ENCODE results near the gene DLG4. TPM values are rescaled to one million over a fixed set of nuclear protein-coding genes. Genes with fewer than 3 reads are reported as not detected.
A peak's percentile ranks its signal among the peaks of the same experiment; 100 is the strongest.

The DLG4 gene
- total and polyA plus RNA-seq, 2 donors (not counting 1 experiment from before 2014, with no cell fraction given) = 2.0 to 12.5 TPM

DNA sequence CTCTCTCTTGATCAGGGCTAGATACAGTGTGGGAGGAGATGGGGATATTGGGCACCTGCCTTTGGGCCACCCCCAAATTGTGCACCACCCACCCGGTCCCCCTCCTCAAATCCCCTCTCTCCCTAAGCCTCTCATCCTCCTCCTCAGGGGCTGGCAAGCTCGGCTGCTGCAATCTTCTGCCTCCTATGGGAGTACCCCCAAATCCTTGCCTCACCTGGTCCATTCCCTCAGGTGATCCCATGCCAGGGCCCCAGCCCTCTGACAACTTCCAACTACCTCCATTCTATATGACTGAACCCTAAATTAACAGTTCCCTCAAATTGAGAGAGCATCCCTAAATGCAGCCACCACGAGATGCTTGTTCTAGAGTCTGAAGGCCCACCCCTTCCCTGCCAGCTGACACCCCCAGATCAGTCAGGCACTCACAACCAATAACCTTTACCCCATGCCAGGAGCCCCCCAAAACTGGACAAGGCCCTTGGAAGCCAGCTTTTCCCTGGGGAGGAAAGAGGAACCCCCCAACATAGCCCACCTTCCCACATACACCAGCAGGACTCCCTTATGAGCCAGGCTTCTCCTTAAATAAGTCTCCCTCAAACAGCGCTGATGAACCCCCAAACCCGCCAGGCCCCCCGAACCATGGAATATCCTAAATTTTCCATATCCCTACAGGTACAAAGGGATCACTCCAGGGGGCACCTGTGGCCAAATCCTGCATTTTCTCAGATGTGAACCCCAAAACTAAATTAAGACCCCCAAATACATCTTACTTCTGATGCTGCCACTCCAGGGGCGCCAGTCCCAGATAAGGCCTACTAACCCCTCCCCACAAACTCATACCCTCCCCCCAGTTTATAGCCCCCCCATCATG is 3.2 kb downstream of the DLG4 start:
- Histone ChIP-seq H4K20me1 (ENCODE audit: control insufficient read depth, insufficient read depth, low read length, poor library complexity, severe bottlenecking) (no peaks in the 10 kb centered on the region), H3K27ac (ENCODE audit: low read length in 2 of 2) (no peak overlapping the region), H3K4me3 (ENCODE audit: control extremely low read depth in 1 of 5, extremely low read depth in 1 of 5, insufficient read depth in 1 of 5, low read depth in 2 of 5, low read length in 4 of 5) (no peak overlapping the region), H3K27me3 (replicated peaks in 1 of 4; ENCODE audit: control extremely low read depth in 1 of 4, control insufficient read depth in 3 of 4, insufficient read depth in 4 of 4, low read length in 3 of 4) (no peaks in the 10 kb centered on the region), H3K9ac (ENCODE audit: low read length) (no peak overlapping the region), H3K36me3 (replicated peaks in 1 of 2; ENCODE audit: control extremely low read depth in 1 of 2, control insufficient read depth in 1 of 2, extremely low read depth in 1 of 2, insufficient read depth in 2 of 2, low read length in 1 of 2) (no peaks in the 10 kb centered on the region), H3K4me2 (replicated peaks; ENCODE audit: low read depth, low read length, poor library complexity, severe bottlenecking) (peak overlapping the region; percentile 21), H3K4me1 (ENCODE audit: control insufficient read depth in 2 of 2, insufficient read depth in 2 of 2, low read length in 2 of 2) (peaks cover 32 to 64% of the 10 kb centered on the region in 2 donors), H2AFZ (ENCODE audit: insufficient read depth, low read depth, low read length, poor library complexity, severe bottlenecking) (no peak overlapping the region), H3K79me2 (ENCODE audit: control insufficient read depth, insufficient read depth, low read length) (peaks cover 7% of the 10 kb centered on the region), H3K9me3 (ENCODE audit: control extremely low read depth in 1 of 3, control insufficient read depth in 2 of 3, insufficient read depth in 1 of 3, low read length in 2 of 3) (no peaks in the 10 kb centered on the region)
- 28% methylated on average over 7 of the region's 7 CpGs for WGBS (ENCODE audit: insufficient coverage)
- intact Hi-C loops (cut with micrococcal nuclease) = no loop called here
- CTCF ChIA-PET = no interaction called here
- ATAC-seq (ENCODE audit: low read depth) (no peak), DNase-seq (no peak)
- TF ChIP-seq, protein P1, sequence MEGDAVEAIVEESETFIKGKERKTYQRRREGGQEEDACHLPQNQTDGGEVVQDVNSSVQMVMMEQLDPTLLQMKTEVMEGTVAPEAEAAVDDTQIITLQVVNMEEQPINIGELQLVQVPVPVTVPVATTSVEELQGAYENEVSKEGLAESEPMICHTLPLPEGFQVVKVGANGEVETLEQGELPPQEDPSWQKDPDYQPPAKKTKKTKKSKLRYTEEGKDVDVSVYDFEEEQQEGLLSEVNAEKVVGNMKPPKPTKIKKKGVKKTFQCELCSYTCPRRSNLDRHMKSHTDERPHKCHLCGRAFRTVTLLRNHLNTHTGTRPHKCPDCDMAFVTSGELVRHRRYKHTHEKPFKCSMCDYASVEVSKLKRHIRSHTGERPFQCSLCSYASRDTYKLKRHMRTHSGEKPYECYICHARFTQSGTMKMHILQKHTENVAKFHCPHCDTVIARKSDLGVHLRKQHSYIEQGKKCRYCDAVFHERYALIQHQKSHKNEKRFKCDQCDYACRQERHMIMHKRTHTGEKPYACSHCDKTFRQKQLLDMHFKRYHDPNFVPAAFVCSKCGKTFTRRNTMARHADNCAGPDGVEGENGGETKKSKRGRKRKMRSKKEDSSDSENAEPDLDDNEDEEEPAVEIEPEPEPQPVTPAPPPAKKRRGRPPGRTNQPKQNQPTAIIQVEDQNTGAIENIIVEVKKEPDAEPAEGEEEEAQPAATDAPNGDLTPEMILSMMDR (IDR thresholded peaks at IDR 0.05) = no peak
- no peak for TF ChIP-seq EZH2 (IDR thresholded peaks at IDR 0.05; ENCODE audit: borderline replicate concordance, insufficient read depth, low read depth, low read length, poor library complexity, severe bottlenecking)
- H3K4me1 Mint-ChIP-seq = peaks cover 65% of the 10 kb centered on the region
- peak overlapping the region; percentile 47 for H3K27ac Mint-ChIP-seq
- no peaks in the 10 kb centered on the region for H3K27me3 Mint-ChIP-seq
- peak overlapping the region; percentile 11 for H3K4me3 Mint-ChIP-seq
- no peaks in the 10 kb centered on the region for H3K9me3 Mint-ChIP-seq (ENCODE audit: insufficient read depth)
- POLR2A ChIA-PET = interaction anchor here (0.6 to 9.1 kb wide), 3 partner anchors 21 to 194 kb away, joined by 3 to 157 read pairs (median 4); partner anchors contain the start of genes CTDNEP1, DVL2, GABARAP and PHF23

DNA sequence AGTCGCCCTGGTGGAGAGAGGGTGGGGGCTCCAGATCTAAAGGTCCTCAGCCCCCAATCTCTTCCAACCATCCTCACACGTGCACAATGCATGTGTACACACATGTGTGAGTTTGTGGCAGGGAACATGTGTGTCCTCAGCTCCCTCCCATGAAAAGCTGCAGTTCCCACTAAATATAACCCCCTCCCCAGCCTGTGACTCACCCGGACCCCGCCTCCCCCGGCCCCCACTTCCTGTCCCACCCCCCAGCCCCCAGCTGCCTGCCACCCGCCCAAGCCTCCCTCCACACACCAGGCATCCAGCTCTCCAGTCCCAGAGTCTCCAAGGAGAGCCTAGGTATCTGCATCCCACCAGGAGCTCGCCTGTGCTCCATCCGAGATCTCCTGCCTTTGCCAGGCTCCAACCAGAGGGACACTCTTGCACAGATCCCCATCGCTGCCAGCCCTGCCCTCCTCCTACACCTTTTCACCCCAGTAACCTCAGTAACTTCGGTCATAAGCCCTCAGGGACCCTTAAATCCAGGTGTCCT is 3.9 kb downstream of the DLG4 start:
- Mint-ChIP-seq H3K4me3 (no peak overlapping the region), H3K9me3 (ENCODE audit: insufficient read depth) (no peaks in the 10 kb centered on the region), H3K4me1 (peaks cover 58% of the 10 kb centered on the region), H3K27me3 (no peaks in the 10 kb centered on the region), H3K27ac (no peak overlapping the region)
- Histone ChIP-seq H3K27me3 (replicated peaks in 1 of 4; ENCODE audit: control extremely low read depth in 1 of 4, control insufficient read depth in 3 of 4, insufficient read depth in 4 of 4, low read length in 3 of 4) (no peaks in the 10 kb centered on the region), H3K4me3 (ENCODE audit: control extremely low read depth in 1 of 5, extremely low read depth in 1 of 5, insufficient read depth in 1 of 5, low read depth in 2 of 5, low read length in 4 of 5) (no peak overlapping the region), H3K27ac (ENCODE audit: low read length in 2 of 2) (no peak overlapping the region), H3K4me1 (ENCODE audit: control insufficient read depth in 2 of 2, insufficient read depth in 2 of 2, low read length in 2 of 2) (peaks cover 31 to 58% of the 10 kb centered on the region in 2 donors), H3K4me2 (replicated peaks; ENCODE audit: low read depth, low read length, poor library complexity, severe bottlenecking) (no peak overlapping the region), H3K79me2 (ENCODE audit: control insufficient read depth, insufficient read depth, low read length) (peaks cover 7% of the 10 kb centered on the region), H4K20me1 (ENCODE audit: control insufficient read depth, insufficient read depth, low read length, poor library complexity, severe bottlenecking) (no peaks in the 10 kb centered on the region), H3K36me3 (replicated peaks in 1 of 2; ENCODE audit: control extremely low read depth in 1 of 2, control insufficient read depth in 1 of 2, extremely low read depth in 1 of 2, insufficient read depth in 2 of 2, low read length in 1 of 2) (no peaks in the 10 kb centered on the region), H2AFZ (ENCODE audit: insufficient read depth, low read depth, low read length, poor library complexity, severe bottlenecking) (no peak overlapping the region), H3K9me3 (ENCODE audit: control extremely low read depth in 1 of 3, control insufficient read depth in 2 of 3, insufficient read depth in 1 of 3, low read length in 2 of 3) (no peaks in the 10 kb centered on the region), H3K9ac (ENCODE audit: low read length) (no peak overlapping the region)
- intact Hi-C loops (cut with micrococcal nuclease) = loop anchor here (2.0 kb wide), 3 partner anchors 91 to 471 kb away; partner anchors contain the start of genes EIF5A, TMEM256 and TP53
- no peak for ATAC-seq (ENCODE audit: low read depth)
- POLR2A ChIA-PET = interaction anchor here (0.6 to 9.1 kb wide), 2 partner anchors 22 to 193 kb away, joined by 4 to 157 read pairs; partner anchors contain the start of genes DVL2, GABARAP and PHF23
- no peak for DNase-seq
- CTCF ChIA-PET = no interaction called here
- no peak for TF ChIP-seq EZH2 (IDR thresholded peaks at IDR 0.05; ENCODE audit: borderline replicate concordance, insufficient read depth, low read depth, low read length, poor library complexity, severe bottlenecking)
- TF ChIP-seq, protein P1 (IDR thresholded peaks at IDR 0.05) = no peak
- whole genome bisulfite sequencing (ENCODE audit: insufficient coverage) = 29% methylated on average over 4 of the region's 10 CpGs

All from B cell (primary cell).